ENCODE measurements around the gene AP1G1. TPM values are rescaled to one million over a fixed set of nuclear protein-coding genes. Genes with fewer than 3 reads are reported as not detected.

Gene AP1G1
- total and polyA plus RNA-seq, 2 of the 4 experiments (the other 2 are of a cell fraction) = 48.3 to 86.7 TPM

- ATAC-seq (ENCODE audit: low read depth) = no peak
- H3K9me1 ChIP-seq (ENCODE audit: insufficient read depth, low read length) = no peaks in the 10 kb centered on the region
- H3K56ac ChIP-seq (ENCODE audit: extremely low read depth, insufficient read depth, low read length) = no peak overlapping the region
- no peak for TF ChIP-seq CEBPB (IDR thresholded peaks at IDR 0.05; ENCODE audit: low read depth, low read length)
- TF ChIP-seq USF2 (IDR thresholded peaks at IDR 0.05; ENCODE audit: low read depth, low read length) = no peak
- no peak for TF ChIP-seq ELK1 (IDR thresholded peaks at IDR 0.05; ENCODE audit: borderline replicate concordance, low read depth, low read length)
- TF ChIP-seq CHD1 (IDR thresholded peaks at IDR 0.05; ENCODE audit: low read depth, low read length) = no peak
- TF ChIP-seq MXI1 (IDR thresholded peaks at IDR 0.05; ENCODE audit: borderline replicate concordance, low read depth, low read length) = no peak
- no peak for TF ChIP-seq FOS (IDR thresholded peaks at IDR 0.05; ENCODE audit: low read depth, low read length)
- TF ChIP-seq MAZ (IDR thresholded peaks at IDR 0.05; ENCODE audit: borderline replicate concordance, low read depth, low read length) = no peak
- TF ChIP-seq POLR2A (IDR thresholded peaks at IDR 0.05; ENCODE audit: low read depth, low read length) = no peak
- TF ChIP-seq SMC3 (IDR thresholded peaks at IDR 0.05; ENCODE audit: low read depth, low read length) = no peak
- no peak for TF ChIP-seq RCOR1 (IDR thresholded peaks at IDR 0.05; ENCODE audit: insufficient replicate concordance, low read length)
- no peak for TF ChIP-seq BHLHE40 (IDR thresholded peaks at IDR 0.05; ENCODE audit: low read depth, low read length)
- TF ChIP-seq CTCF (conservative IDR thresholded peaks at IDR 0.05; ENCODE audit: low read depth, low read length) = no peak
- no peak for TF ChIP-seq MAFK (IDR thresholded peaks at IDR 0.05; ENCODE audit: low read depth, low read length)
- TF ChIP-seq NFE2L2 (IDR thresholded peaks at IDR 0.05; ENCODE audit: low read depth, low read length) = no peak
- TF ChIP-seq RFX5 (IDR thresholded peaks at IDR 0.05; ENCODE audit: low read depth, low read length) = no peak
- TF ChIP-seq RAD21 (IDR thresholded peaks at IDR 0.05; ENCODE audit: low read length) = no peak
- in situ Hi-C loops (cut with MboI; ENCODE audit: low sequenced_read_pairs) (no loop called here), dilution Hi-C loops (cut with HindIII; ENCODE audit: low sequenced_read_pairs, unreplicated experiment) (no loop called here), intact Hi-C loops (cut with micrococcal nuclease) (loop anchor here (5.0 kb wide), 1 partner anchor 111 kb away; the partner anchor contains the start of gene ZNF821)
- no peak overlapping the region for H2BK20ac ChIP-seq (ENCODE audit: low read depth, low read length)
- no peaks in the 10 kb centered on the region; the same call in 1 of the 2 replicates for H4K20me1 ChIP-seq (ENCODE audit: insufficient read depth, low read length)
- ChIA-PET POLR2A (ENCODE audit: unreplicated experiment) (no interaction called here), CTCF (no interaction called here)
- DNase-seq = no peak
- H2BK5ac ChIP-seq (ENCODE audit: low read depth, low read length, poor library complexity, severe bottlenecking) = no peak overlapping the region
- H3K79me1 ChIP-seq (ENCODE audit: low read depth in 1 of 2, low read length in 2 of 2) = peaks cover 16 to 23% of the 10 kb centered on the region in 2 experiments
- no peak overlapping the region for H3K23ac ChIP-seq (ENCODE audit: low read depth, low read length)
- H3K18ac ChIP-seq (ENCODE audit: low read depth, low read length) = no peak overlapping the region
- H2AK5ac ChIP-seq (ENCODE audit: low read depth, low read length) = no peak overlapping the region
- H3K27ac ChIP-seq (ENCODE audit: insufficient read depth, low read length) = no peak overlapping the region
- H3K14ac ChIP-seq (replicated peaks; ENCODE audit: low read depth, low read length) = no peak overlapping the region
- peaks cover 24% of the 10 kb centered on the region for H3K36me3 ChIP-seq (ENCODE audit: control insufficient read depth, insufficient read depth, low read length)
- no peak overlapping the region for H3K4ac ChIP-seq (ENCODE audit: low read depth, low read length)
- H4K5ac ChIP-seq (ENCODE audit: low read depth, low read length) = no peak overlapping the region
- no peak overlapping the region for H2AFZ ChIP-seq (replicated peaks; ENCODE audit: low read length, poor library complexity)
- H2BK15ac ChIP-seq (ENCODE audit: low read depth, low read length) = no peak overlapping the region
- H3K9ac ChIP-seq (ENCODE audit: low read depth, low read length) = no peak overlapping the region
- no peaks in the 10 kb centered on the region for H3K9me3 ChIP-seq (ENCODE audit: control insufficient read depth, insufficient read depth, low read length)
- H3K4me3 ChIP-seq (ENCODE audit: insufficient read depth, low read depth, low read length) = no peak overlapping the region
- H2AK9ac ChIP-seq (replicated peaks; ENCODE audit: low read depth, low read length, poor library complexity) = no peak overlapping the region
- H3K4me1 ChIP-seq (ENCODE audit: control insufficient read depth, insufficient read depth, low read length) = no peaks in the 10 kb centered on the region; the same call in 1 of the 2 replicates
- no peak overlapping the region for H4K8ac ChIP-seq (ENCODE audit: low read depth in 2 of 2, low read length in 2 of 2)
- H3K4me2 ChIP-seq (ENCODE audit: low read depth, low read length) = no peak overlapping the region
- no peak overlapping the region for H4K91ac ChIP-seq (ENCODE audit: insufficient read depth, low read depth, low read length)
- BruUV-seq (replicated peaks) = no TSS peak
- H3K27me3 ChIP-seq (ENCODE audit: control insufficient read depth, insufficient read depth, low read length) = no peaks in the 10 kb centered on the region
- no peak overlapping the region for H2BK120ac ChIP-seq (ENCODE audit: low read depth, low read length)
Measured at GRCh38 chr16:71771571-71771970, 37.1 kb downstream of the AP1G1 start.

Data from IMR-90 (cell line).